ENCODE results near the gene S100A10. TPM values are rescaled to one million over a fixed set of nuclear protein-coding genes. Genes with fewer than 3 reads are reported as not detected.

Gene S100A10
- total and polyA plus RNA-seq, 2 of the 4 experiments (the other 2 are of a cell fraction): 86.0 to 277 TPM

- dilution Hi-C loops (cut with HindIII; ENCODE audit: low sequenced_read_pairs, unreplicated experiment): loop anchor here (25.0 kb wide), 1 partner anchor 103 kb away; the partner anchor contains the start of gene THEM4
Measured at GRCh38 chr1:152015766-152016165, 22.1 kb upstream of the S100A10 start.

More at GRCh38 chr1:152015766-152016165, 22.1 kb upstream of the S100A10 start:
- intact Hi-C loops (cut with micrococcal nuclease): no loop called here
- BruUV-seq (replicated peaks): no TSS peak
- no peak overlapping the region for H3K14ac ChIP-seq (replicated peaks; ENCODE audit: low read depth, low read length)
- H2BK15ac ChIP-seq (ENCODE audit: low read depth, low read length): no peak overlapping the region
- no peak for TF ChIP-seq USF2 (IDR thresholded peaks at IDR 0.05; ENCODE audit: low read depth, low read length)
- TF ChIP-seq POLR2A (IDR thresholded peaks at IDR 0.05; ENCODE audit: low read depth, low read length): no peak
- TF ChIP-seq RFX5 (IDR thresholded peaks at IDR 0.05; ENCODE audit: low read depth, low read length): no peak
- no peak for TF ChIP-seq RCOR1 (IDR thresholded peaks at IDR 0.05; ENCODE audit: insufficient replicate concordance, low read length)
- no peak overlapping the region for H2BK20ac ChIP-seq (ENCODE audit: low read depth, low read length)
- no peaks in the 10 kb centered on the region for H3K79me1 ChIP-seq (ENCODE audit: low read depth in 1 of 2, low read length in 2 of 2)
- H3K4ac ChIP-seq (ENCODE audit: low read depth, low read length): no peak overlapping the region
- no peak overlapping the region for H4K5ac ChIP-seq (ENCODE audit: low read depth, low read length)
- DNase-seq (no peak), ATAC-seq (ENCODE audit: low read depth) (no peak)
- H3K9me3 ChIP-seq (ENCODE audit: control insufficient read depth, insufficient read depth, low read length): no peaks in the 10 kb centered on the region
- H4K8ac ChIP-seq (ENCODE audit: low read depth in 2 of 2, low read length in 2 of 2): no peak overlapping the region
- H2AK5ac ChIP-seq (ENCODE audit: low read depth, low read length): no peak overlapping the region
- H3K9ac ChIP-seq (ENCODE audit: low read depth, low read length): no peak overlapping the region
- H3K27me3 ChIP-seq (ENCODE audit: control insufficient read depth, insufficient read depth, low read length): peaks cover 31% of the 10 kb centered on the region
- H3K27ac ChIP-seq (ENCODE audit: insufficient read depth, low read length): no peak overlapping the region
- H2AFZ ChIP-seq (replicated peaks; ENCODE audit: low read length, poor library complexity): no peak overlapping the region
- no peaks in the 10 kb centered on the region for H3K36me3 ChIP-seq (ENCODE audit: control insufficient read depth, insufficient read depth, low read length)
- H2BK120ac ChIP-seq (ENCODE audit: low read depth, low read length): no peak overlapping the region
- H2AK9ac ChIP-seq (replicated peaks; ENCODE audit: low read depth, low read length, poor library complexity): no peak overlapping the region
- H4K91ac ChIP-seq (ENCODE audit: insufficient read depth, low read depth, low read length): no peak overlapping the region
- H3K56ac ChIP-seq (ENCODE audit: extremely low read depth, insufficient read depth, low read length): no peak overlapping the region
- POLR2A ChIA-PET (ENCODE audit: unreplicated experiment): no interaction called here
- no peak overlapping the region for H3K4me3 ChIP-seq (ENCODE audit: insufficient read depth, low read depth, low read length)
- H3K23ac ChIP-seq (ENCODE audit: low read depth, low read length): no peak overlapping the region
- 0 out of 2 replicates have a peak, but pooled peaks cover 2% of the 10 kb centered on the region for H3K9me1 ChIP-seq (ENCODE audit: insufficient read depth, low read length)
- H3K18ac ChIP-seq (ENCODE audit: low read depth, low read length): no peak overlapping the region
- CTCF ChIA-PET: interaction anchor here (0.6 to 3.9 kb wide), 4 partner anchors 14 to 81 kb away, joined by 4 to 15 read pairs (median 5); no protein-coding TSS in a partner anchor
- no peaks in the 10 kb centered on the region for H4K20me1 ChIP-seq (ENCODE audit: insufficient read depth, low read length)
- H2BK5ac ChIP-seq (ENCODE audit: low read depth, low read length, poor library complexity, severe bottlenecking): no peak overlapping the region
- WGBS, 2 experiments (ENCODE audit: extremely low coverage in 2 of 2, insufficient read length in 1 of 2): no CpG with 5 or more reads among the region's 6 CpGs
- no peak overlapping the region for H3K4me2 ChIP-seq (ENCODE audit: low read depth, low read length)
- in situ Hi-C loops (cut with MboI; ENCODE audit: low sequenced_read_pairs): no loop called here
- no peaks in the 10 kb centered on the region for H3K4me1 ChIP-seq (ENCODE audit: control insufficient read depth, insufficient read depth, low read length)

Data from IMR-90 (cell line).